SU-DHL-6 (cell line): Measurements from ENCODE around the gene MOGAT3.

ENCODE experiments used
- H2AFZ ChIP-seq: fragments of 200-600 bp; sonication (generic); 2 replicates; pipeline ENCODE4 v1.6.1; 2014; ENCODE audit warnings: low read depth, mild to moderate bottlenecking, moderate library complexity, mixed read lengths, antibody characterized with exemption, low read length; ENCODE audit not compliant: severe bottlenecking
- H3F3A ChIP-seq: fragments of 200-600 bp; shearing (Covaris generic); 2 replicates; pipeline ENCODE4 v1.6.0; 2016; ENCODE audit warnings: antibody characterized with exemption, mild to moderate bottlenecking; ENCODE audit not compliant: insufficient read depth
- H3K27ac ChIP-seq: fragments of 200-600 bp; sonication (generic); 2 replicates; pipeline ENCODE4 v1.5.1; 2016; ENCODE audit warnings: low read depth, mild to moderate bottlenecking, low read length, moderate library complexity, mixed read lengths
- H3K27me3 ChIP-seq: fragments of 200-600 bp; sonication (generic), shearing (Covaris generic); 2 replicates; pipeline ENCODE4 v1.6.0; 2014; ENCODE audit warnings: mild to moderate bottlenecking, low read length
- H3K36me3 ChIP-seq: fragments of 200-600 bp; sonication (generic); 2 replicates; pipeline ENCODE4 v1.6.1; 2014; ENCODE audit warnings: mild to moderate bottlenecking, low read length, mixed read lengths
- H3K4me2 ChIP-seq: fragments of 300-600, 200-600 bp; shearing (Covaris generic), sonication (generic); 2 replicates; pipeline ENCODE4 v1.6.0; 2014; ENCODE audit warnings: low read length, low read depth, mild to moderate bottlenecking; ENCODE audit not compliant: poor library complexity, severe bottlenecking
- H3K4me3 ChIP-seq: fragments of 200-600 bp; sonication (generic); 2 replicates; pipeline ENCODE4 v1.5.1; 2014; ENCODE audit warnings: antibody characterized with exemption, low read length, mild to moderate bottlenecking, mixed read lengths; ENCODE audit not compliant: insufficient read depth, poor library complexity, severe bottlenecking
- H3K79me2 ChIP-seq: fragments of 200-600 bp; sonication (generic); 2 replicates; pipeline ENCODE4 v1.6.1; 2014; ENCODE audit warnings: mild to moderate bottlenecking, low read length, moderate library complexity; ENCODE audit not compliant: insufficient read depth
- H3K9ac ChIP-seq: fragments of 200-600 bp; sonication (generic); 2 replicates; pipeline ENCODE4 v1.7.0; 2014; ENCODE audit warnings: mild to moderate bottlenecking, low read length
- H3K9me2 ChIP-seq: fragments of 200-600 bp; sonication (generic); replicated peaks from 2 replicates; pipeline ENCODE4 v1.6.1; 2014; ENCODE audit warnings: low read length; ENCODE audit not compliant: insufficient read depth
- H3K9me3 ChIP-seq: fragments of 200-600 bp; sonication (generic); 2 replicates; pipeline ENCODE4 v1.6.1; 2014; ENCODE audit warnings: low read length, mixed read lengths; ENCODE audit not compliant: insufficient read depth
- H4K20me1 ChIP-seq: fragments of 200-600 bp; sonication (generic); 2 replicates; pipeline ENCODE4 v1.6.1; 2014; ENCODE audit warnings: low read depth, mild to moderate bottlenecking, antibody characterized with exemption, low read length, moderate library complexity, mixed read lengths
- CTCF ChIP-seq: fragments of 200-600 bp; sonication (generic); IDR thresholded peaks from one replicate; pipeline ENCODE4 v1.5.1; 2017; ENCODE audit warnings: antibody characterized with exemption, mild to moderate bottlenecking, low read length, moderate library complexity; ENCODE audit not compliant: insufficient read depth, poor library complexity, severe bottlenecking
- EZH2phosphoT487 ChIP-seq: fragments of 200-600 bp; sonication (generic), shearing (Covaris generic); conservative IDR thresholded peaks from 2 replicates; pipeline ENCODE4 v1.6.1; 2018; ENCODE audit warnings: mild to moderate bottlenecking, antibody characterized with exemption, low read length, moderate library complexity, mixed read lengths

Gene MOGAT3

DNA sequence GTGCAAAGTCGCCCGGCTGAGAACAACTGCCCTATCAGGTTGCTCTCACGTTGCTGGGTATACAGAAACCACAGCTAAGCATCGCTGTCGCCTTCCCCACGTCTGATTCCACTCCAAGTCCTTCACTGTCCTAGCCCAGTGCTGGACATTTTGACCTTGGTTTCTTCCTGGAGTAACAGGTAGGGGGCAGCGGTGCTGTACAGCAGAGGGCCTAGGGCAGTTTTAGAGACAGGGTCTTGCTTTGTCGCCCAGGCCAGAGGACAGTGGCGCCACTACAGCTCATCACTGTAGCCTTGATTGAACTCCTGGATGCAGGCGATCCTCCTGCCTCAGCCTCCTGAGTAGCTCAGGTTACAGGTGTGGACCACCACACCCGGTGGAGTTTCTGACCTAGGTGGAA is 34.2 kb upstream of the MOGAT3 start:
- Histone ChIP-seq H3K4me3 (no peak overlapping the region), H4K20me1 (no peaks in the 10 kb centered on the region), H2AFZ (no peak overlapping the region), H3K9me3 (no peaks in the 10 kb centered on the region), H3K9me2 (no peaks in the 10 kb centered on the region), H3F3A (no peaks in the 10 kb centered on the region), H3K36me3 (no peaks in the 10 kb centered on the region), H3K4me2 (no peak overlapping the region), H3K79me2 (no peaks in the 10 kb centered on the region), H3K27ac (no peak overlapping the region), H3K27me3 (no peaks in the 10 kb centered on the region), H3K9ac (no peak overlapping the region)
- TF ChIP-seq CTCF (peak; percentile 15), EZH2phosphoT487 (no peak)

DNA sequence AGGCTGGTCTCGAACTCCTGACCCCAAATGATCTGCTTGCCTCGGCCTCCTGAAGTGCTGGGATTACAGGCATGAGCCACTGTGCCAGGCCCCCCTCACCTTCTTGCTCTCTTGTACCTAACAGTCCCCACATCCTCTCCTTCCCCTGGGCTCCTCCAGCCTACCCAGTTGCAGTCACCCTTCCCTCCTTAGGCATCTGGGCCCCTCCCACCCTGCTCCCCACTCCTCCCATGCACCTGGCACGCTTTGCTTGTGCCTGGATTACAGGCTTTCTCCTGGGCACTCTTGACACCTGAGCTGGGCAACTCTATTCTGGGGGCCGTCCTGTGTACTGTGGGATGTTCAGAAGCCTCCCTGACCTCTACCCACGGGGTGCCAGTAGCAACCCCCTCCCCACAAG is 33.8 kb upstream of the MOGAT3 start:
- Histone ChIP-seq H4K20me1 (no peaks in the 10 kb centered on the region), H3K9me3 (no peaks in the 10 kb centered on the region), H3K9ac (no peak overlapping the region), H3K36me3 (no peaks in the 10 kb centered on the region), H2AFZ (no peak overlapping the region), H3K27me3 (no peaks in the 10 kb centered on the region), H3K4me2 (no peak overlapping the region), H3K79me2 (no peaks in the 10 kb centered on the region), H3K4me3 (no peak overlapping the region), H3K9me2 (no peaks in the 10 kb centered on the region), H3K27ac (no peak overlapping the region), H3F3A (no peaks in the 10 kb centered on the region)
- TF ChIP-seq EZH2phosphoT487 (no peak), CTCF (no peak)

- H3K9ac ChIP-seq, result no peak overlapping the region
- no peaks in the 10 kb centered on the region for H3K36me3 ChIP-seq
- H4K20me1 ChIP-seq, result no peaks in the 10 kb centered on the region
- H3F3A ChIP-seq, result no peaks in the 10 kb centered on the region
- no peaks in the 10 kb centered on the region for H3K9me3 ChIP-seq
- H3K4me2 ChIP-seq, result no peak overlapping the region
- no peak overlapping the region for H3K4me3 ChIP-seq
- no peaks in the 10 kb centered on the region for H3K9me2 ChIP-seq
- TF ChIP-seq CTCF, result no peak
- no peak for TF ChIP-seq EZH2phosphoT487
- H2AFZ ChIP-seq, result no peak overlapping the region
- H3K27me3 ChIP-seq, result no peaks in the 10 kb centered on the region
- no peaks in the 10 kb centered on the region for H3K79me2 ChIP-seq
- H3K27ac ChIP-seq, result no peak overlapping the region
These were observed 33.2 kb upstream of the MOGAT3 start for GRCh38 chr7:101233907-101234547.
